Epidermal melanocyte (primary cell): Measurements from ENCODE around the gene TRIM22.

Source experiments
- DNase-seq: peaks from one replicate; pipeline ENCODE4 v3.0.0; 2011; ENCODE audit warnings: low spot score; ENCODE audit not compliant: insufficient read length

Gene TRIM22

DNA sequence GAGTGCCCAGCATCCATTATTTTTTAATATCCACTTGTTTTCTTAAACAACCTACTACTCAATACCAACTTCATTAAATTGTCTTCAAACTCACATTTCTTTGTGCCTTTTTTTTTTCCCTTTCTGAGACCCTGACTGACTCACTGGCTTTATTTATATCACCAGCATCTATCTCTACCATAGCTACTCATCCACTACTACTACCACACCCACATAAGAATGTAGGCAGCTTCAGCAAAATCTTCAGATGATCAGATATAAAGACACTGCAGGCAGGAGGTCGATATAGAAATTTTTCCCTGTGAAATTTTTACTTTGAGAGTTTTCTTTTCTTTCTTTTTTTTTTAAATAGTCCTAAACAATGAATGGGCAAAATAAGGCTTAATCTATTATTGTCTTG lies 48.8 kb downstream of the TRIM22 start:
- DNase-seq, result no peak

DNA sequence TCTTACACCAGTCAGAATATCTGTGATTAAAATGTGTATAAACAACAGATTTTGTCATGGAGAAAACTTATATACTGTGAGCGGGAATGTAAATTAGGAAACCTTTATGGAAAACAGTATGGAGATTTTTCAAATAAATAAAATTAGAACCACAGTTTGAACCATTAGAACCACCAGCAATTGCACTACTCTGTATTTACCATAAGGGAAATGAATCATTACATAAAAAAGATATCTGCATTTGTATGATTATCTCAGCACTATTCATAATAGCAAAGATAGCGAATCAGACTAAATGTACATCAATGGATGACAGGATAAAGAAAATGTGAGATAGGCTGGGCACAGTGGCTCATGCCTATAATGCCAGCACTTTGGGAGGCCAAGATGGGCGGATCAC lies 57.0 kb downstream of the TRIM22 start:
- DNase-seq, result no peak

DNA sequence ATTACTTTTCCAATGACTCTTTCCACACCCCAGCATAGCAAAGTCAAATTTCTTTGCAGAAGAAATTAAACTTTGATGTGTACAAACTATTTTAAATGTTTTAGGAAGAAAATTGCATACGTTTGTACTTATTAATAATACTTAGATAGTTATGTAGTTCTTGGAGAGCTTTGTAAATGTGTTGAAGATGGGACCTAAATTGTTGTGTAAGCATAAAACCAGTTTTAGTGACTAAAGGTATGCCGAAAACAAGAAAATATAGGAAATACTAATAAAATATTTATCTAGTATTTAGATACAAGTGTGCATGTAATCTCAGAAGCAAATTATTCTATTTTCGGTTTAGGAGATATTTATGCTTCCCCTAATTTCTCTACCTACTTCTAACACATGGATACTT lies 60.2 kb downstream of the TRIM22 start:
- DNase-seq, result no peak

DNA sequence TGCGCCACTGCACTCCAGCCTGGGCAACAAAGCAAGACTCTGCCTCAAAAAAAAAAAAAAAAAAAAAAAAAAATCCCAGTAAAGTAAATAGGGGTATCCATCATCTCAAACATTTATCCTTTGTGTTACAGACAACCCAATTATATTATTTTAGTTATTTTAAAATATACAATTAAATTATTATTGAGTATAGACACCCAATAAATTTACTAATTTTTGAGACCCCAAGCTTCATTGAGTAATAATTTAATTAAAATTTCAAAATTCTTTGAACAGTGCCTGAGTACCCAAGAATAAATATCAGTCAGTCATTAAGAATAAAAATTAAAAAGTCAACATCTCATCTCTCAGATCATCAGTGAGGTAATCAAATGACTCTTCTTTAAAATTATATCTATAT lies 64.4 kb downstream of the TRIM22 start, which contains the start of gene OR52N4:
TSS of gene OR52N4 (plus strand) at position 301 of the 400 bp plus-strand sequence. CDS start 498 bp downstream, outside the sequence.
- no peak for DNase-seq
